ENCODE results near the gene SLC25A40. TPM values are rescaled to one million over a fixed set of nuclear protein-coding genes. Genes with fewer than 3 reads are reported as not detected.
A peak's percentile ranks its signal among the peaks of the same experiment; 100 is the strongest.

SLC25A40 gene
- total RNA-seq, 1 donor = 11.6 TPM

DNA sequence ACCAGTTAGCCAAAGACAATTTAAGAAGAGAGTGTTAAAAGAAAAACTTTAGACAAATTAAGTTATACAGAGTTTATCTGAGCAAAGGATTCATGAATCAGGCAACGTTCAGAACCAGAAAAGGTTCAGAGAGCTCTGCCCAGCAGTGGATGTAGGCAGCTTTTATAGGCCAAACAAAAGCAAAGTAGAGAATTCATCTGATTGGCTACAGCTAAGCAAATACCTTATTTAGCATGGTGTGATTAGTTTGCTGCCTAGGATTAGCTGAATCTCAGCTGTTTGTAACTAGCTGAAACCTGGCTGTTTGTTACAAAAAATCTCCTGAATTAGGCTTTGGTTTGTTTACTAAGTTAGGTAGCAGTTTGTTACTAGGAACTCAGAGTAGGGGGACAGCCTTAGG, 66.0 kb downstream of the SLC25A40 start:
- Histone ChIP-seq H2AFZ (ENCODE audit: low read length) (peak overlapping the region; percentile 26), H3K27me3 (ENCODE audit: insufficient read depth, low read length) (no peaks in the 10 kb centered on the region), H3K79me2 (ENCODE audit: insufficient read depth, low read length) (no peaks in the 10 kb centered on the region), H4K20me1 (ENCODE audit: insufficient read depth, low read length) (no peaks in the 10 kb centered on the region), H3K4me2 (ENCODE audit: insufficient read depth, low read length) (no peak overlapping the region), H3K36me3 (ENCODE audit: insufficient read depth, low read length) (no peaks in the 10 kb centered on the region), H3K4me1 (ENCODE audit: insufficient read depth, low read length) (no peaks in the 10 kb centered on the region), H3K4me3 (ENCODE audit: insufficient read depth, low read length) (no peak overlapping the region), H3K9me3 (ENCODE audit: low read depth, low read length) (no peaks in the 10 kb centered on the region), H3K27ac (ENCODE audit: low read depth, low read length) (no peak overlapping the region)
- peak; percentile 30 for DNase-seq (ENCODE audit: insufficient read length, low spot score, missing footprints)
- no peak for TF ChIP-seq CTCF (IDR thresholded peaks at IDR 0.05; ENCODE audit: extremely low read depth, low read depth, low read length)

GRCh38 chr7:87806150-87806549, 70.0 kb downstream of the SLC25A40 start:
- no peaks in the 10 kb centered on the region for H3K9me3 ChIP-seq (ENCODE audit: low read depth, low read length)
- no peaks in the 10 kb centered on the region for H3K4me1 ChIP-seq (ENCODE audit: insufficient read depth, low read length)
- H2AFZ ChIP-seq (ENCODE audit: low read length) = no peak overlapping the region
- H3K27me3 ChIP-seq (ENCODE audit: insufficient read depth, low read length) = no peaks in the 10 kb centered on the region
- no peak overlapping the region for H3K4me3 ChIP-seq (ENCODE audit: insufficient read depth, low read length)
- no peak overlapping the region for H3K27ac ChIP-seq (ENCODE audit: low read depth, low read length)
- H3K4me2 ChIP-seq (ENCODE audit: insufficient read depth, low read length) = no peak overlapping the region
- H3K79me2 ChIP-seq (ENCODE audit: insufficient read depth, low read length) = no peaks in the 10 kb centered on the region
- no peak for TF ChIP-seq CTCF (IDR thresholded peaks at IDR 0.05; ENCODE audit: extremely low read depth, low read depth, low read length)
- H4K20me1 ChIP-seq (ENCODE audit: insufficient read depth, low read length) = no peaks in the 10 kb centered on the region
- no peak for DNase-seq (ENCODE audit: insufficient read length, low spot score, missing footprints)
- H3K36me3 ChIP-seq (ENCODE audit: insufficient read depth, low read length) = no peaks in the 10 kb centered on the region

DNA sequence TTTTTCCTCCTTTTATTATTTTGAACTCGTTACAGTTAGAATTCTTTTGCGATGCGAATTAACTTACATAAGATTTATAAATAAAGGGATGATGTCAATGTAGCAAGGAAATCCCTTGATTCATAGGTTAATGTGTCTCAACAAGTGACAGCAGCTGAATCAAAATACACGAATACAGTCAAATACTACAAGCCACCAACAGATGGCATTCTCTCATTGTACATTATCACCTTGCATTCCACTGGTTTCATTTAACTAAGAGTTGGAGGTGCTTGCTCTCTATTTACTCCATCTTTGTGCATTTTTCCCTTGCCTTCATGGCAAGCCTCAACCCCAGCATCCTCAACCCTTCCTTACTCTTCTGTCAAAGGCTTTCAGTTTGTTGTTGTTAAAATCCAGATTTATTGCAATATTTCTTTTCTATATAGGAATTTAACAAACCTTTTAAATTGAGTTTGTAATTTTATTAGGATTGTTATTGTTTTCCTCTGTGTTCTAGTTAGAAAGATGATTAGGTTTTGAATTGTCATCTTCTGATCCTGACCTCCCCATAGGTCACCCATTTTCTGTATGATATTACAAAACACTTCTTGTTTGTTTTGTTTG, 78.3 kb downstream of the SLC25A40 start:
- Histone ChIP-seq H3K27me3 (ENCODE audit: insufficient read depth, low read length) (no peaks in the 10 kb centered on the region), H2AFZ (ENCODE audit: low read length) (no peak overlapping the region), H3K4me1 (ENCODE audit: insufficient read depth, low read length) (no peaks in the 10 kb centered on the region), H3K9me3 (ENCODE audit: low read depth, low read length) (no peaks in the 10 kb centered on the region), H4K20me1 (ENCODE audit: insufficient read depth, low read length) (no peaks in the 10 kb centered on the region), H3K4me2 (ENCODE audit: insufficient read depth, low read length) (no peak overlapping the region), H3K27ac (ENCODE audit: low read depth, low read length) (no peak overlapping the region), H3K79me2 (ENCODE audit: insufficient read depth, low read length) (no peaks in the 10 kb centered on the region), H3K36me3 (ENCODE audit: insufficient read depth, low read length) (no peaks in the 10 kb centered on the region), H3K4me3 (ENCODE audit: insufficient read depth, low read length) (no peak overlapping the region)
- TF ChIP-seq CTCF (IDR thresholded peaks at IDR 0.05; ENCODE audit: extremely low read depth, low read depth, low read length) = peak; percentile 62
- DNase-seq (ENCODE audit: insufficient read length, low spot score, missing footprints) = peak; percentile 3

DNA sequence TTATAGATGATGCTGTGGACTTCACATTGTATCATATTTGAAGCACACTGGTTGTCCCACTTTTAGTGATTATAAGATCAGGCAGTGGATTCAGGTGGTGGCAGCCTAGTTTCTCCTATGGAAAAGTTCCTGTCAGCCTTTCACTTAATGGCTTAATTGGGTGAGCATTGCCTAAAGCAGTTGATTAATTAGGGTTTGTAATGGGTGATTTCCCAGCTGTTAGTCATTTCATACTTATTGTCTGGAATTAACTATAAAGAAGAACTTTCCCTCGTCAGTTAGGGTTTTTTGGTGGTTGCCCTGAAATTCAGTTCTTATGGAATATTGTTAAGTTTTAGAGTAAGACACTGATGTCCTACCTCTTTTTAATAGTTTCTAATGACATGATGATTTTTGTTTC, 78.8 kb downstream of the SLC25A40 start:
- Histone ChIP-seq H3K36me3 (ENCODE audit: insufficient read depth, low read length) (no peaks in the 10 kb centered on the region), H3K4me2 (ENCODE audit: insufficient read depth, low read length) (no peak overlapping the region), H3K4me3 (ENCODE audit: insufficient read depth, low read length) (no peak overlapping the region), H3K9me3 (ENCODE audit: low read depth, low read length) (no peaks in the 10 kb centered on the region), H3K4me1 (ENCODE audit: insufficient read depth, low read length) (no peaks in the 10 kb centered on the region), H3K27ac (ENCODE audit: low read depth, low read length) (no peak overlapping the region), H3K27me3 (ENCODE audit: insufficient read depth, low read length) (no peaks in the 10 kb centered on the region), H3K79me2 (ENCODE audit: insufficient read depth, low read length) (no peaks in the 10 kb centered on the region), H4K20me1 (ENCODE audit: insufficient read depth, low read length) (no peaks in the 10 kb centered on the region), H2AFZ (ENCODE audit: low read length) (no peak overlapping the region)
- no peak for TF ChIP-seq CTCF (IDR thresholded peaks at IDR 0.05; ENCODE audit: extremely low read depth, low read depth, low read length)
- no peak for DNase-seq (ENCODE audit: insufficient read length, low spot score, missing footprints)
